ENCODE results near the gene ATRIP. TPM values are rescaled to one million over a fixed set of nuclear protein-coding genes. Genes with fewer than 3 reads are reported as not detected.

ATRIP gene
- total RNA-seq, 1 donor from 2014 or later, result 15.8 TPM

DNA sequence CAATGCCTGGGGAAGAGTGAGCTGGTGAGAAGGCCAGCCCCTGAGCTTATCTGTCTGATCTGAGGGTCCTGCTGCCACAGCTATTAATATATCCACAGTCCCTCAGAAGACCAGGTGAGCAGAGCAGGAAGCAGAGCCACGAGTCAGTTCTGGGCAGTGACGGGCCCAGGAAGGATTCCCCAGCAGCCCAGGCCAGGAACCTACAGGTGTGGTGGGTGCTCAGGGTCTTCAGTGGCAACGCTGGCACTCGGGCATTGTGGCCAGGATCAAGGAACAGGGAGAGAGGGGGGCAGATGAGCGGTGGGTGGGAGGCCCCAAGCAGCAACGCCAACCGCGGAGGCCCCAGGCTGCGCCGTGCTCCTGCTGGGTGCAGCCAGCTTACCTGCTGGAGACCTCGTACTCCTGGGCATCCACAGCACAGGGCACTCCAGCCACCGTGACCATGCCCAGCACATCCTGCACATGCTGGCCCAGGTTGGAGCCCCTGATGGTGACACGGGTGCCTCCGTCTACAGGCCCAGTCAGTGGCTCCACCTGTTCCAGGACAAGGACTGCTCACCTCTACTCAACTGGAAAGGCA lies 28.9 kb upstream of the ATRIP start:
- no peaks in the 10 kb centered on the region for H3K36me3 Mint-ChIP-seq (ENCODE audit: unreplicated experiment)
- TF ChIP-seq, protein P1, sequence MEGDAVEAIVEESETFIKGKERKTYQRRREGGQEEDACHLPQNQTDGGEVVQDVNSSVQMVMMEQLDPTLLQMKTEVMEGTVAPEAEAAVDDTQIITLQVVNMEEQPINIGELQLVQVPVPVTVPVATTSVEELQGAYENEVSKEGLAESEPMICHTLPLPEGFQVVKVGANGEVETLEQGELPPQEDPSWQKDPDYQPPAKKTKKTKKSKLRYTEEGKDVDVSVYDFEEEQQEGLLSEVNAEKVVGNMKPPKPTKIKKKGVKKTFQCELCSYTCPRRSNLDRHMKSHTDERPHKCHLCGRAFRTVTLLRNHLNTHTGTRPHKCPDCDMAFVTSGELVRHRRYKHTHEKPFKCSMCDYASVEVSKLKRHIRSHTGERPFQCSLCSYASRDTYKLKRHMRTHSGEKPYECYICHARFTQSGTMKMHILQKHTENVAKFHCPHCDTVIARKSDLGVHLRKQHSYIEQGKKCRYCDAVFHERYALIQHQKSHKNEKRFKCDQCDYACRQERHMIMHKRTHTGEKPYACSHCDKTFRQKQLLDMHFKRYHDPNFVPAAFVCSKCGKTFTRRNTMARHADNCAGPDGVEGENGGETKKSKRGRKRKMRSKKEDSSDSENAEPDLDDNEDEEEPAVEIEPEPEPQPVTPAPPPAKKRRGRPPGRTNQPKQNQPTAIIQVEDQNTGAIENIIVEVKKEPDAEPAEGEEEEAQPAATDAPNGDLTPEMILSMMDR (IDR thresholded peaks at IDR 0.05; ENCODE audit: partially characterized antibody, unreplicated experiment), result no peak

DNA sequence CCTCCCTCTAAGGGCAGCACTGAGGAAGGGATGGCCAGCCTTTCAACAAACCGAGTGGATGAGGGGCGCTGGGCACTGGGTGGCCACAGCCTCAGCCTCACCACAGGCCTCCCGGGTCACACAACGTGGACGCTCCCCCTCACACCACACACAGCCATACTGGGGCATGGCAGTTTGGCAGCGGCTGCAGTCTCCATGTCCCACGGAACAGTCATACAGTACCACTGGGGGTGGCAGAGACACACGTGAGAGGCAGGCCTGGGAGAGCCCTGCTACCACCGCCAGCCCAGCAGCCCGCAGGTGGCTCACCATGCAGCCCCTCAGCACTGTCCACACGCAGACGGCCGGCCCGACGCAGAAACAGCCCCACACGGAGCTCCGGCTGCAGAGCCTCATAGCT lies 28.4 kb upstream of the ATRIP start:
- Mint-ChIP-seq H3K27ac (ENCODE audit: unreplicated experiment) (no peak overlapping the region), H3K36me3 (ENCODE audit: unreplicated experiment) (no peaks in the 10 kb centered on the region), H3K4me3 (ENCODE audit: unreplicated experiment) (no peak overlapping the region), H3K9me3 (ENCODE audit: unreplicated experiment) (peaks cover 2% of the 10 kb centered on the region), H3K27me3 (ENCODE audit: unreplicated experiment) (peaks cover 5% of the 10 kb centered on the region), H3K4me1 (ENCODE audit: low read depth, unreplicated experiment) (peaks cover 3% of the 10 kb centered on the region)
- no peak for DNase-seq
- TF ChIP-seq, protein P1 (IDR thresholded peaks at IDR 0.05; ENCODE audit: partially characterized antibody, unreplicated experiment), result no peak

More for the DNA sequence above, 28.9 kb upstream of the ATRIP start:
- no peak for DNase-seq
- peaks cover 2% of the 10 kb centered on the region for H3K9me3 Mint-ChIP-seq (ENCODE audit: unreplicated experiment)
- no peak overlapping the region for H3K27ac Mint-ChIP-seq (ENCODE audit: unreplicated experiment)
- no peaks in the 10 kb centered on the region for H3K4me1 Mint-ChIP-seq (ENCODE audit: low read depth, unreplicated experiment)
- H3K4me3 Mint-ChIP-seq (ENCODE audit: unreplicated experiment), result no peak overlapping the region
- peaks cover 5% of the 10 kb centered on the region for H3K27me3 Mint-ChIP-seq (ENCODE audit: unreplicated experiment)

DNA sequence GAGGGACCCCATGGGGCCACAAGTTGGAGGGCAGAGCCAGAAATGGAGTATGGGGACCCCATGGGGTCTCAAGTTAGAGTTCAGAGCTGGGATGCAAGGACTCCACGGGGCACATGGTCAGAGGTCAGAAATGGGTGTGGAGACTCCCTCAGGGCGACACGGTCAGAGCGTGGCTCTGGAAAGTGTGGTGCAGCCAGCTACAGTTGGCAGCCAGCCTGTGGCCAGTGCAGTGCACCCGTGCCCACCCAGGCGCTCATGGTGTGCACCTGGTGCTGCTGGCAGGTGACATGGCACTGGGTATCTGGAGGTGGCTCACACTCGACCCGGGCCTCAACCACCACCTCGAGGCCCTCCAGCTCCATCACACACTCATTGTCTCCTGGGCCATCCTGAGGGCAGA lies 27.9 kb upstream of the ATRIP start:
- DNase-seq, result no peak
- Mint-ChIP-seq H3K9me3 (ENCODE audit: unreplicated experiment) (no peaks in the 10 kb centered on the region), H3K4me1 (ENCODE audit: low read depth, unreplicated experiment) (peaks cover 3% of the 10 kb centered on the region), H3K4me3 (ENCODE audit: unreplicated experiment) (no peak overlapping the region), H3K27ac (ENCODE audit: unreplicated experiment) (no peak overlapping the region), H3K36me3 (ENCODE audit: unreplicated experiment) (no peaks in the 10 kb centered on the region), H3K27me3 (ENCODE audit: unreplicated experiment) (peaks cover 5% of the 10 kb centered on the region)
- TF ChIP-seq, protein P1 (IDR thresholded peaks at IDR 0.05; ENCODE audit: partially characterized antibody, unreplicated experiment), result no peak

DNA sequence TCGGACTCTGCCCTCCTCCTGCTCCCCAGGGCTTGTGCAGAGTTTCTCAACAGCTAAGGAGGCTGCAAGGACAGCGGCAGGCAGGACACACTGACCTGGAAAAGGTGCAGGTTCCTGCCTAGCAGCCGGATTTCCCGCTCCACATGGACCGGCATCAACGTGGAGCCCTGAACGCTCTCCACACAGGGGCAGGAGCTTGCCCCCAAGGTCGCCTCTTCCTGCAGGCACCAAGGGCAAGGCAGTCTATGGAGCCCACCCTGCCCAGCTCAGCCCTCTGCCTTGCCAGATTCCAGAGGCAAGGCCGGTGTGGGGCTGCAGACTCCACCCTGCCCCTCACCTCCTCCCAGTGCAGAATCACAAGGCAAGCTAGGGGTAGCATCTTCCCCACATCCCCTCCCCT lies 27.4 kb upstream of the ATRIP start:
- TF ChIP-seq, protein P1 (IDR thresholded peaks at IDR 0.05; ENCODE audit: partially characterized antibody, unreplicated experiment), result no peak
- Mint-ChIP-seq H3K4me3 (ENCODE audit: unreplicated experiment) (no peak overlapping the region), H3K9me3 (ENCODE audit: unreplicated experiment) (no peaks in the 10 kb centered on the region), H3K36me3 (ENCODE audit: unreplicated experiment) (no peaks in the 10 kb centered on the region), H3K27ac (ENCODE audit: unreplicated experiment) (no peak overlapping the region), H3K4me1 (ENCODE audit: low read depth, unreplicated experiment) (peaks cover 3% of the 10 kb centered on the region), H3K27me3 (ENCODE audit: unreplicated experiment) (peaks cover 4% of the 10 kb centered on the region)
- no peak for DNase-seq

DNA sequence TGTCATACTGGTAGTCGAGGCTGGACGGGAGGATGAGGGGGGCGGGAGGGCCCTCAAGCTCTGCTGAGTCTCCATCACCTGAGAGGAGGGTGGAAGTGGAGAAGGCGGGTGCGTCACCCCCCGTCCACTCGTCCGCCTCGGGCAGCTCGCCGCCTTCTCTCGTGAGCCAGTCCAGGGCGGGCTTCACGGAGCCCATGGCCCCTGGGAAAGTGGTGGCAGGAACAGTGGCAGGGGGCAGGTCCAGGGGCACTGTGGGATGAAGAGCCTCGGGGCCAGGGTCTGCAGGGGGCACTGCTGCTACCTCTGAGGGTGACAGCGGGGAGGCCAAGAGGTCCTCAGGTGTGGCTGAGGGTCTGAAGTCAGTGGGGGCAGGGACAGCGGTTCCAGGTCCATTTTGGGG lies 26.9 kb upstream of the ATRIP start:
- H3K4me3 Mint-ChIP-seq (ENCODE audit: unreplicated experiment), result no peak overlapping the region
- H3K27ac Mint-ChIP-seq (ENCODE audit: unreplicated experiment), result no peak overlapping the region
- peaks cover 3% of the 10 kb centered on the region for H3K4me1 Mint-ChIP-seq (ENCODE audit: low read depth, unreplicated experiment)
- TF ChIP-seq, protein P1 (IDR thresholded peaks at IDR 0.05; ENCODE audit: partially characterized antibody, unreplicated experiment), result no peak
- no peaks in the 10 kb centered on the region for H3K9me3 Mint-ChIP-seq (ENCODE audit: unreplicated experiment)
- H3K27me3 Mint-ChIP-seq (ENCODE audit: unreplicated experiment), result peaks cover 2% of the 10 kb centered on the region
- no peak for DNase-seq
- H3K36me3 Mint-ChIP-seq (ENCODE audit: unreplicated experiment), result no peaks in the 10 kb centered on the region
